MM.1S (cell line): ENCODE measurements around the gene SLCO4A1.
A peak's percentile ranks its signal among the peaks of the same experiment; 100 is the strongest.

Experiments used
- DNase-seq: peaks from one replicate; pipeline ENCODE4 v3.0.0-alpha.2; 2015
- H2AFZ ChIP-seq: fragments of 300-600 bp; sonication (generic); 2 replicates; pipeline ENCODE4 v1.6.0; 2016; ENCODE audit warnings: antibody characterized with exemption, low read length
- H3F3A ChIP-seq: fragments of 300-600 bp; sonication (generic); 2 replicates; pipeline ENCODE4 v1.6.1; 2016; ENCODE audit warnings: mild to moderate bottlenecking, antibody characterized with exemption, low read length, moderate library complexity, mixed read lengths; ENCODE audit not compliant: insufficient read depth
- H3K27ac ChIP-seq: fragments of 300-600 bp; sonication (generic); 2 replicates; pipeline ENCODE4 v1.5.1; 2016; ENCODE audit warnings: mild to moderate bottlenecking, low read length
- H3K27me3 ChIP-seq: fragments of 300-600 bp; sonication (generic); replicated peaks from 2 replicates; pipeline ENCODE4 v1.6.0; 2016; ENCODE audit warnings: low read length; ENCODE audit not compliant: insufficient read depth
- H3K36me3 ChIP-seq: fragments of 300-600 bp; sonication (generic); replicated peaks from 2 replicates; pipeline ENCODE4 v1.6.1; 2016; ENCODE audit warnings: mild to moderate bottlenecking, low read length, mixed read lengths; ENCODE audit not compliant: insufficient read depth
- H3K4me1 ChIP-seq: fragments of 300-600 bp; sonication (generic); 2 replicates; pipeline ENCODE4 v1.6.1; 2016; ENCODE audit warnings: low read length, mixed read lengths
- H3K4me2 ChIP-seq: fragments of 300-600 bp; sonication (generic); 2 replicates; pipeline ENCODE4 v1.6.0; 2016; ENCODE audit warnings: low read depth, low read length
- H3K4me3 ChIP-seq: fragments of 300-600 bp; sonication (generic); 2 replicates; pipeline ENCODE4 v1.5.1; 2016; ENCODE audit warnings: low read length, mixed read lengths
- H3K79me2 ChIP-seq: fragments of 300-600 bp; sonication (generic); 2 replicates; pipeline ENCODE4 v1.6.1; 2016; ENCODE audit warnings: mixed run types, low read length, mixed read lengths
- H3K9ac ChIP-seq: fragments of 300-600 bp; sonication (generic); 2 replicates; pipeline ENCODE4 v1.6.1; 2016; ENCODE audit warnings: low read length, mixed read lengths
- H3K9me2 ChIP-seq: fragments of 300-600 bp; sonication (generic); replicated peaks from 2 replicates; pipeline ENCODE4 v1.6.1; 2016; ENCODE audit warnings: mild to moderate bottlenecking, low read length, mixed read lengths; ENCODE audit not compliant: insufficient read depth
- H3K9me3 ChIP-seq: fragments of 300-600 bp; sonication (generic); replicated peaks from 2 replicates; pipeline ENCODE4 v1.6.1; 2016; ENCODE audit warnings: mild to moderate bottlenecking, low read length, mixed read lengths; ENCODE audit not compliant: insufficient read depth
- H4K20me1 ChIP-seq: fragments of 300-600 bp; sonication (generic); 2 replicates; pipeline ENCODE4 v1.6.1; 2016; ENCODE audit warnings: mild to moderate bottlenecking, low read length, moderate library complexity, mixed read lengths; ENCODE audit not compliant: insufficient read depth
- EZH2 ChIP-seq: fragments of 300-600 bp; sonication (generic); optimal IDR thresholded peaks from 2 replicates; pipeline ENCODE3; 2017; ENCODE audit warnings: low read depth, mild to moderate bottlenecking, antibody characterized with exemption, low read length, mixed read lengths
- EZH2phosphoT487 ChIP-seq: fragments of 300-600 bp; sonication (generic); IDR thresholded peaks from 2 replicates; pipeline ENCODE4 v1.6.1; 2018; ENCODE audit warnings: antibody characterized with exemption, low read length
- TF ChIP-seq, protein P1 (sequence below): fragments of 300-600 bp; sonication (generic); IDR thresholded peaks from 2 replicates; pipeline ENCODE4 v1.5.1; 2016; ENCODE audit warnings: antibody characterized with exemption, low read length, mixed read lengths

Gene SLCO4A1

DNA sequence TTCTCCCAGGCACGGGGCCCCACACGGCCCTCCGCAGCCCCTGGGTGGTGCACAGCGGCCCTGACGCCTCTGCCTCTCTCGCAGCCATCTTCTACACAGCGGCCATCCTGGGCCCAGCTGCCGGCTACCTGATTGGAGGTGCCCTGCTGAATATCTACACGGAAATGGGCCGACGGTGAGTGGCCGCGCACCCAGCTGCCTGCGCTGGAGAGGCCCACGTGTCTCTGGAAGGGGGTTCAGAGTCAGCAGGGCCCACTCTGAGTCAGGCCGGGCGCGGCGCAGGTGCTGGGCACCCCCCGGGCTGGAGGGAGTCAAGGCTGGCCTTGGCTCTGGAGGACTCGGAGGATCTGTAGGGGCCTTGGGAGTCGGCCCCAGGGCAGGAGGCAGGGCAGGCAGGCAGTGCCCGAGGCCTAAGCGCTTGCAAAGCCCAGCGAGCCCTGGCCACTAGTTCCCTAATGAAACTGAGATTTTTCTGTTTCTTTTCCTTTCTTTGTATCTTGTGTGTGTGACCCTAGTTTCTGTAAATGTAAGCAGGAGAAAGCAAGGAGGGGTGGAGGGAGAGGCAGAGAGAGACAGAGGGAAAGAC lies 16.4 kb downstream of the SLCO4A1 start:
- peaks cover 73% of the 10 kb centered on the region for H3K79me2 ChIP-seq
- no peak overlapping the region for H3K4me2 ChIP-seq
- H3K9ac ChIP-seq: peak overlapping the region; percentile 8; the same call in 1 of the 2 replicates

DNA sequence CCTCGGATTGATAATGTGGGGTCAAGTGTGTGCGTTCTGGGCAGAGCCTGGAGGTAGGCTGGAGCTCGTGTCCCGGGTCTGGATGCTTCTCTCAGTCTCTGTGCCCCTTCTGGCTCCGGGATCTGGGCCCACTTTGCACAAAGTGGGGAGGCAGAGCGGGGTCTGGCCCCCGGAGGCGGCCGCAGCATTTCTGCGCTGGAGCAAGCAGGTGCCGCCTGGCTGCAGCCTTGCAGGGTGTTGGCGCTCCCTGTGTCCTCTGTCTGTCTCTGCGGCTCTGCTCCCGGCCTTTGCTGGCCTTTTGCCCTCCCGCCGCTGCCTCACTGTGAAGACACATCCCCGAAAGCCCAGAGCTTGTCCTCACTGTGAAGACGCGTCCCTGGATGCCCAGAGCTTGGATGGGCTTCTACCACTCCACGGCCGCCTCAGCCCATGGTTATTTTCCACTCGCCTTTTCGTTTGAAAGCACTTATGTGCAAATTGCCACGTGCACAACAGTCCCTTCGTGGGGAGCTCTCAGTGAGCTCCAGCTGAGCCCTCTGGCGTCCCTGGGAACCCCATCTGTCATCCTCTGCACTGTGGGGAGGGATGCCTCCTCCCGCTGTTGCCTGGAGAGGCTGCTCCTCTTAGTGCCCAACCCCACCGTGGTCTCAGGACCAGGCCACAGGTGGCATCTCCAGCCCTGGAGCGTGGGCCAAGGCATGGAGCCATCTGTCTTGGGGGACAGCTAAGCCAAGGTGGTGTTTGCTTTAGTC lies 17.4 kb downstream of the SLCO4A1 start:
- H3K9me2 ChIP-seq: no peaks in the 10 kb centered on the region
- peaks cover 27% of the 10 kb centered on the region for H3K4me1 ChIP-seq
- DNase-seq: no peak
- TF ChIP-seq EZH2phosphoT487 (no peak), EZH2 (no peak)
- TF ChIP-seq, protein P1, sequence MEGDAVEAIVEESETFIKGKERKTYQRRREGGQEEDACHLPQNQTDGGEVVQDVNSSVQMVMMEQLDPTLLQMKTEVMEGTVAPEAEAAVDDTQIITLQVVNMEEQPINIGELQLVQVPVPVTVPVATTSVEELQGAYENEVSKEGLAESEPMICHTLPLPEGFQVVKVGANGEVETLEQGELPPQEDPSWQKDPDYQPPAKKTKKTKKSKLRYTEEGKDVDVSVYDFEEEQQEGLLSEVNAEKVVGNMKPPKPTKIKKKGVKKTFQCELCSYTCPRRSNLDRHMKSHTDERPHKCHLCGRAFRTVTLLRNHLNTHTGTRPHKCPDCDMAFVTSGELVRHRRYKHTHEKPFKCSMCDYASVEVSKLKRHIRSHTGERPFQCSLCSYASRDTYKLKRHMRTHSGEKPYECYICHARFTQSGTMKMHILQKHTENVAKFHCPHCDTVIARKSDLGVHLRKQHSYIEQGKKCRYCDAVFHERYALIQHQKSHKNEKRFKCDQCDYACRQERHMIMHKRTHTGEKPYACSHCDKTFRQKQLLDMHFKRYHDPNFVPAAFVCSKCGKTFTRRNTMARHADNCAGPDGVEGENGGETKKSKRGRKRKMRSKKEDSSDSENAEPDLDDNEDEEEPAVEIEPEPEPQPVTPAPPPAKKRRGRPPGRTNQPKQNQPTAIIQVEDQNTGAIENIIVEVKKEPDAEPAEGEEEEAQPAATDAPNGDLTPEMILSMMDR: no peak
- no peaks in the 10 kb centered on the region for H4K20me1 ChIP-seq
- peak overlapping the region; percentile 57; the same call in 1 of the 2 replicates for H3K27ac ChIP-seq
- no peaks in the 10 kb centered on the region for H3F3A ChIP-seq
- H3K4me2 ChIP-seq: no peak overlapping the region
- no peaks in the 10 kb centered on the region for H3K9me3 ChIP-seq
- no peaks in the 10 kb centered on the region for H3K27me3 ChIP-seq
- H2AFZ ChIP-seq: no peak overlapping the region
- peaks cover 4% of the 10 kb centered on the region for H3K36me3 ChIP-seq
- H3K4me3 ChIP-seq: no peak overlapping the region
- no peak overlapping the region for H3K9ac ChIP-seq
- peaks cover 63% of the 10 kb centered on the region for H3K79me2 ChIP-seq

More for the DNA sequence above, 16.4 kb downstream of the SLCO4A1 start:
- Histone ChIP-seq H4K20me1 (no peaks in the 10 kb centered on the region), H3K36me3 (peaks cover 4% of the 10 kb centered on the region), H2AFZ (no peak overlapping the region), H3K27me3 (no peaks in the 10 kb centered on the region), H3K4me3 (no peak overlapping the region), H3K9me3 (no peaks in the 10 kb centered on the region), H3K27ac (peak overlapping the region; percentile 57; the same call in 1 of the 2 replicates), H3F3A (no peaks in the 10 kb centered on the region), H3K4me1 (peaks cover 27% of the 10 kb centered on the region), H3K9me2 (no peaks in the 10 kb centered on the region)
- no peak for DNase-seq
- TF ChIP-seq EZH2 (no peak), EZH2phosphoT487 (no peak)
- TF ChIP-seq, protein P1: no peak

- Histone ChIP-seq H3K9ac (no peak overlapping the region), H2AFZ (no peak overlapping the region), H3K4me3 (no peak overlapping the region), H3K9me3 (no peaks in the 10 kb centered on the region), H3K4me2 (no peak overlapping the region), H3K27ac (no peak overlapping the region), H3K4me1 (peaks cover 27% of the 10 kb centered on the region), H3K79me2 (peaks cover 57% of the 10 kb centered on the region), H3F3A (no peaks in the 10 kb centered on the region), H4K20me1 (no peaks in the 10 kb centered on the region), H3K9me2 (no peaks in the 10 kb centered on the region), H3K36me3 (peaks cover 4% of the 10 kb centered on the region), H3K27me3 (no peaks in the 10 kb centered on the region)
- TF ChIP-seq EZH2 (no peak), EZH2phosphoT487 (no peak)
- TF ChIP-seq, protein P1: no peak
- DNase-seq: no peak
Observed at GRCh38 chr20:62660240-62660615, 17.9 kb downstream of the SLCO4A1 start.
